HG03135 (cell line): ENCODE results near the gene GPR146.

Source experiments
- ATAC-seq: cut with Tn5 transposase; IDR thresholded peaks from one replicate; pipeline ENCODE4 v1.9.1; 2021; ENCODE audit warnings: mild to moderate bottlenecking, moderate library complexity; ENCODE audit not compliant: unreplicated experiment

The GPR146 gene

DNA sequence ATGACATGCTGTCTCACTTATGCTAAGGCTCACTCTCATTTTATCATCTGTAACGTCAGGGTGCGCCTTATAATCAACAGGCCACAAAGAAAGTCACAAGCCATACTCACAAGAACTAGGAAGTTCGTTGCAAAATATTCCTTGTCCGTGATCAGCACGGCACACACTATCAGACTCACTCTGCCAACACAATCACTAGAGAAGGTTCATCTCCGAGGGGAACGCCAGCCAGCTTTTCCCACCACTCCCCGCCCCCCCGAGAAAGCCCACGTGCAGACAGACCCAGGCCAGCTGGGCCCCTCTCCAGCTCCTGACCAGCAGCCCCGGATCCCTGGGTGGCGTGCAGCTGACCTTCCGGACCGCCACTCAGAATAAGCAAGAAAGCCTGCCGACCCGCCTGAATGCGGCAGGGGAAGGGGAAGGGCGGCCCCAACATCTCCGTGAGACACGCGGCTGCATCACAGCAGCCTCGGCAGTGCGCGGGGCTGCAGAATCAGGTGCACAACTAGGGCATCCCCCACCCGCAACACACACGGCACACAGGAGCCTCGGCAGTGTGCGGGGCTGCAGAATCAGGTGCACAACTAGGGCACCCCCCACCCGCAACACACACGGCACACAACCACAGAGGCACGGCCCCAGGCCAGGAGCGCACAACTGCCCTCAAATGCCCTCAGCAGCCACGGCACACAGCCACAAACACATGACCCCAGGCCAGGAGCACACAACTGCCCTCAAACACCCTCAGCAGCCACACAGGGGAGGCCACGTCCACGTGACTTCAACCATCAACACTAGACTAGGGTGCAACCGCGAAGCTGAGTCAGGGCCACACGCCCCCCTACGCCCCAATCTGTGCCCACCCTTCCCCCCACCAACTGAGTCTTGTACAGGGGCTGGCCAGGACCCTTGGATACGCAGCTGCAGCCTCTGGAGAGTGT lies 2.5 kb upstream of the GPR146 start:
- ATAC-seq, result no peak

GRCh38 chr7:1042492-1042833 lies 1.9 kb upstream of the GPR146 start:
- ATAC-seq, result no peak

DNA sequence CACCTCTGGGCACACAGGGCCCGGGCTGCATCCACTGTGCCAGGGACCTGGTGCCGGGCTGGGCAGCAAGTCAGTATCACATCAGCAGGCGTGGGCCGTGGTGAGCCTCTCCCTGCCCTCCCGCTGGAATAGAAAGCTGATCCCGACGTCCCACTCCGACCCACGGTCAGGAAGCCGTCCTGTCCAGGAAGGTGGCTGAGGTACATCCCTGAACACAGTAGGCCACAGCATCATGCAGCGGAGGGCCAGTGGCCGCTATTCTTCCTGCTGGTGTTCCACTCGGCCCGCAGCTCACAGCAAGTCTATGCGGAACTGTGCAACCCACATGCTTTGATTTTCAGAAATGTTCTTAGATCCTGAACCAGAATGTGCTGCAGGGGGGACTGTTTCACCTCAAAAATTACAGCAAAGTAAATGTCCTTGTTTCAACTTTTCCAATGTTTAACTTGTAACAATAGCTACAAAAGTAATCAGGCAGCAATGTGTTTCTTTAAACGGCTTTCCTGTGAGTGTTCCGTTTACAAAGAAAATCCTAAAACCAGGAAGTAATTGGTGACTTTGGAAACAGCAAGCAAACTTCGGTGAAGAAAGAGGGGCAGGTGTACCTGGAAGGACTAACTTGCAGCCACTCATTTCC lies 676 bp upstream of the GPR146 start:
- no peak for ATAC-seq

DNA sequence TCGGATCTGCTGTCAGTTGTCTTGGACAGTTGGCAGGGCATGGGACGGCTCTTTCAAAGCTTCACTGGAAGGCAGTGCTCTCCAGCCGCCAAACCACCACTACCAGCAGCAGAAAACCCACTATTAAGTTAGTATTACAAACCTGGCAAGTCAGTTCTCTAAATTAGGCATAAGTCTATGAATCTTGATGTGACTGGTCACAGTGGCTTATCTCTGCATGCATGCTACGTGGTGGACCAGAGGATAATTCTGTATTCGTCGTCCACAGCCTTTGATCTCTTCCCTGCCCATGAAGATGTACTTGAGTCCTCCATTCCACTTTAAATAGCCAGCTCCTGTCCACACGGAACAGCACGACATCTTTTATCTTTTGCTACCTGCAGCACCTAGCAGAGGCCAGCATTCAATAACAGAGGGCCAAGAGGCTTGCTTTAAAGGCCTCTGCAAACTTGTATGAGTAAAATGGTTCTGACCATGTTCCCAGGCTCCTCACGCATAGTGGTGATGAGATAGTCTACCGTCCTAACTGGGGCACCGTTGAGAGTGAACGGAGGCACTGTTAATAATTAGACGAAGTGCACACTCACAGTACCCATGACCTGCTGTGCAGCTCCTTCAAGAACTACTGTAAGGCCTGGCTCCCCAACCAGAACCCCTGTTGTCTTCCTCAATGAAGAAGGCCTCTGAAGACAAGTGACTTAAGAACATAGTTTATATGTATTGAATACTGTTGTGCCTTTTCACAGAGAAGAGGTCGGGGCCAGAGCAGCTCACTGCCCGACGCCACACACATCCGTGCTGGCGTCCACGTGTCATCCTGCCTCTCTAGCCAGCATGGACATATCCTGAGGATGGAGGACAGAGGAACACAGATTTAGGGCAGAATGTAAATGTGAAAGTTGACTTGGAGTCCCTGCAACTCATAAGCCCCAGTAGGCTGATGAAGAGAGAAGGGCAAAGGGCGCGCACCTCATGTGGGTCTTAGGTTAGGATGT lies 1.0 kb downstream of the GPR146 start:
- no peak for ATAC-seq

- no peak for ATAC-seq
Observed at GRCh38 chr7:1046722-1047679, 2.7 kb downstream of the GPR146 start.

- no peak for ATAC-seq
Observed at GRCh38 chr7:1049006-1049741, 4.8 kb downstream of the GPR146 start.

DNA sequence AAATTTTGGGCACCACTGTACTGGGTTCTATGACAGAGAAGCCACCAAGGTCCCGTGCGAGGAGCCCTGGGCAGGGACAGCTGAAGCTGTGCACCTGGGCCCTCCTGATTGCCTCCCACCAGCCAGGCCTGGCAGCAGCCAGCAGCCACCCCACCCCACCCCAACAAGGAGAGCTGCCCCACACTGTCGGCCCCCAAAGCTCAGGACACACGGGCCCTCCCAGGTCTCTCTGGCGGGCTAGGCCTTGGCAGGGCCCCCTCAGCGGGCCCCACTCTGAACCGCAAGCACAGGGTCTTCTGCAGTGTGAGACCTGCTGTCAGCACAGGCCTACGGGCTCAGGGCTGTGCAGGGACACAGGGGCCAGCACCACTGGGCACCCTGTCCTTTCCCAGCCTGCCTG lies 5.5 kb downstream of the GPR146 start:
- no peak for ATAC-seq

DNA sequence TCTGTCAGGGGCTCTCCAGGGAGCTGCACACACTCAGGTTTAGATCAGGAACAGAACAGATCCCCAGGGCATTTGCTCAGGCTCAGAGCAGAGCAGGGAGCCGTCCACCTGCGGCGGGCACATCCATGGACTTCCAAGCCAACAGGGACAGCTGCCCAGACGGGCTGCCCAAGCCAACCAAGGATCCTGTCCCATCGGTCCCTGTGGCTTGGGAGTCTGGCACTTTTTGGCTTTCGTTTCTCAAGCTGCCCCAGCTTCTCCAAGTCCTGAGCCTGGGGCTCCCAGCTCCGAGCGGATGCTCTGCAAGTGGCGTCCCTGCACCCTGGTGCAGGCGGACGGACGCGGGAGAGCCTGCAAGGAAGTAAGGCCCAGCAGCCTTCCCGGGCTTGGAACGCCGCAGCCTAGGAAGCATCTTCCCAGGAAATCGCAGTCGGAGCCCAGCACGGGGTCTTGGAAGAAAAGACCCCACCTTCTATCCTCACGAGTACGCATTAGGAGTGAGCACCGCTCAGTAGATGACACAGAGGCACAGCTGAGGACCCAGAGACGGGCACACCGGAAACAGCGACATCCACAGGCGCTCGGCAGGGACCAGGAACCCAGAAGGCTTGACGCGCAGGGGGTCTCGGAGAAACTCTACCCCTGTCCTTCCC lies 6.0 kb downstream of the GPR146 start:
- no peak for ATAC-seq

GRCh38 chr7:1050956-1051690 lies 6.8 kb downstream of the GPR146 start:
- no peak for ATAC-seq

GRCh38 chr7:1052031-1052818 lies 7.9 kb downstream of the GPR146 start:
- no peak for ATAC-seq

- ATAC-seq, result no peak
Observed at GRCh38 chr7:1053002-1053411, 8.7 kb downstream of the GPR146 start.

GRCh38 chr7:1053816-1054370 lies 9.5 kb downstream of the GPR146 start:
- no peak for ATAC-seq

- no peak for ATAC-seq
Observed at GRCh38 chr7:1054438-1054837, 10.1 kb downstream of the GPR146 start.

DNA sequence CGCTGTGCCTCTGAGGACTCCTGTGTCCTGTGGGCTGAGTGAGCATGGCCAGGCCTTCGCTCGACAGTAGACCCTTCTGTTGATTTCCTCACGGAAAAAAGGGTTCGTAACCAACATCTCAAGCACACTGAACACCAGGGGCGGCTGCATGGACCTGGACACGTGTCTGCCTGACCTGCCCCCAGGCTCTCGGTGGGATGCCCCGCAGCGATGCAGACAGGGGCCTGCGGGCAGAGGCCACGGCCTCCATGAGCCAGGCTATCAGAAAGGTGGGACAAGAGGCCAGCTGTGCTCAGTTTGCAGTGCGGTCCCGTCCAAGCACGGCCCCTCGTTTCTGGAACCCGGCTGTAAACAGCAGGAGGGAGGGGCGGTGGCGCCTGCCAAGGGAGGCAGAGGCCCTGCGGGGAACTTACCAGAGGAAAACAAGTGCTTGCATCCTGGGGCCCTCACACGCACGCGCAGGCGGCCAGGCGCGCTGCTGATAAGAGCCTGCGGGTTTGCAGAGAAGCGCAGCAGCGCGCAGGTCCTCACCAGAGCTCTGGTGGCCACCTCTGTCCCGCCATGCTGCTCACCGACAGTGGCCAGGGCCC lies 10.6 kb downstream of the GPR146 start:
- no peak for ATAC-seq

- ATAC-seq, result no peak
Observed at GRCh38 chr7:1055491-1055955, 11.2 kb downstream of the GPR146 start.

DNA sequence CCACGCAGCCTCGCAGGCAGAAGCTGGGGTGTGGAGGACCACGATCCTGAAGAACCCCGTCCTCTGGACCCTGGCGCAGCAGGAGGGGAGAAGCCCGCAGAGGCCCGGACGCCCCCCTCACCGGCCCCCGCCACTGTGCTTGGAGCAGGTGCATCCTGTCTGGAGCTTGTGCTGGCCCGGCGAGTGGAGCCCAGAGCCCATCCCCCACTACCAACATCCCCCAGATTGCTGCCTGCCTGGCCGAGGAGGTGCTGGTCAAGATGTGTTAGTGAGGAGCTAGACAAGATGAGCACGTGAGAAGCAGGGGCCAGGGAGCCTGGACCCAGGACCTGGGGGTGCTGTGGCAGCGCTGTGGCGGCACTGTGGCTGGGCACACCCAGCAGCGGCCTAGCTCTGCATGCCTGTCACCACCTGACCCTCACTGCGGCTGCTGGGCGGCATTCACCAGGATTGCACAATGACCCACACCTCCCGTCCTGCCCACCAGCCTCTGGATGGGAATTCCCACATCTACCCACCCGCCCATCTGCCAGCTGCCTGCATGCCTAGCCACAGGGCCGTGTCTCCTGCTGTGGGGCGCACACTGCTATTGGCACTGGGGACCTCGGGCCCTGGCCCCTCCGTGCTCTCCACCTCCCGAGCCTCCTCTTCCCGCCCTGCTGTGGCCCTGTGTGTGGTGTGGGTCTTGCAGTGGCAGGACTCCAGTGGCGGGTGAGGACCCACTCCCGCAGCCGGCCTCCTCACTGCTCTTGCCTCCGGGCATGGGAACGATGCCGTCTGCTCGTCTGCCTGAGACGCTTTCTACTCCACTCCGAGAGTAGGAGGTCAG lies 11.8 kb downstream of the GPR146 start:
- no peak for ATAC-seq
